ENCODE measurements around the gene PTGS2. TPM values are rescaled to one million over a fixed set of nuclear protein-coding genes. Genes with fewer than 3 reads are reported as not detected.

Gene PTGS2
- total RNA-seq, 1 experiment from 2014 or later, result 0.20 TPM

- TF ChIP-seq ZBTB43 (CRISPR knock-in tag; IDR thresholded peaks at IDR 0.05) (no peak), FOXK1 (CRISPR knock-in tag; IDR thresholded peaks at IDR 0.05) (no peak), TCF7 (CRISPR knock-in tag; IDR thresholded peaks at IDR 0.05; ENCODE audit: low read depth) (no peak)
- Mint-ChIP-seq H3K4me3 (no peak overlapping the region), H3K4me1 (0 out of 2 replicates have a peak, but pooled peaks cover 2% of the 10 kb centered on the region), H3K36me3 (no peaks in the 10 kb centered on the region), H3K27ac (no peak overlapping the region), H3K9me3 (no peaks in the 10 kb centered on the region), H3K27me3 (ENCODE audit: low read depth) (no peaks in the 10 kb centered on the region)
- ATAC-seq (no peak), DNase-seq (ENCODE audit: low spot score) (no peak)
- ChIA-PET CTCF (no interaction called here), POLR2A (no interaction called here)
Measured at GRCh38 chr1:186626356-186626932, 53.8 kb downstream of the PTGS2 start.

GRCh38 chr1:186623551-186623950, 56.7 kb downstream of the PTGS2 start:
- Mint-ChIP-seq H3K36me3 (no peaks in the 10 kb centered on the region), H3K4me3 (no peak overlapping the region), H3K27ac (no peak overlapping the region), H3K4me1 (no peaks in the 10 kb centered on the region), H3K27me3 (ENCODE audit: low read depth) (no peaks in the 10 kb centered on the region), H3K9me3 (peaks cover 4% of the 10 kb centered on the region; the same call in 1 of the 2 replicates)
- ChIA-PET POLR2A (no interaction called here), CTCF (interaction anchor here (0.8 kb wide), 1 partner anchor 94 kb away, joined by 3 read pairs; no protein-coding TSS in a partner anchor)
- no peak for ATAC-seq
- no peak for DNase-seq (ENCODE audit: low spot score)
- TF ChIP-seq TCF7 (CRISPR knock-in tag; IDR thresholded peaks at IDR 0.05; ENCODE audit: low read depth), result no peak
- no peak for TF ChIP-seq PRDM15 (CRISPR knock-in tag; IDR thresholded peaks at IDR 0.05)
- no peak for TF ChIP-seq ZNF416 (CRISPR knock-in tag; IDR thresholded peaks at IDR 0.05)
- no peak for TF ChIP-seq ZNF121 (CRISPR knock-in tag; IDR thresholded peaks at IDR 0.05)

Other genes starting within 250 kb of the PTGS2 start
- not detected in 3 replicates for gene PDC, start 219.3 kb downstream of the PTGS2 start, total RNA-seq (2021)
- gene PLA2G4A, start 148.5 kb upstream of the PTGS2 start, total RNA-seq (2021), result 1.3 to 1.5 TPM (median 1.4 TPM) in 3 replicates

All from WTC11 (cell line).